GM18505 (cell line): Measurements from ENCODE around the gene NNAT.
"Not testable (repeated sequence)": the region's sequence is repeated elsewhere in the genome, so short reads cannot be mapped to it uniquely, and the experiment has no call there.

Source experiments
- ATAC-seq: cut with Tn5 transposase; IDR thresholded peaks from one replicate; pipeline ENCODE4 v1.9.1; 2021; ENCODE audit not compliant: unreplicated experiment
- POLR2A ChIP-seq: IDR thresholded peaks from 4 replicates; pipeline ENCODE4 v1.6.1; 2011; ENCODE audit warnings: borderline replicate concordance; ENCODE audit not compliant: insufficient read depth, insufficient read length; ENCODE audit errors: extremely low read depth

The NNAT gene

DNA sequence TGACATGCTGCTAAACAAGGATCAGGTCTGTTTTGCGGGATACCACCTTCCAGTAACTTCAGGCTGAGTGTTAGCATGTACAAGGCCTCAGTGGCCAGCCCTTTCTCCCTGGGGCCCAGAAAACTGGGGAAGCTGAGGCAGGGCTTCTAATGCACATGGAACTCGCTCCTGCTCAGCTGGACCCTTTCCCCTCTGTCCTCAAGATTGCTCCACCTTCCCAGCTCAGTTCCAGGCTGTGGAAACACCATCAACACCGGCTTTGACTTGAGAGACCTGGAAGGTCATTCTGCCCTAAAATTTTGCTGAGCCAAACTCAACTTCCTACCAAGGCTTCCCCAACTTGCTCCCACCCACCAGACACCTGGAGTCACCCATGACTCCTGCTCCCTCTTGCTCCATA lies 10.8 kb downstream of the NNAT start:
- no peak for ATAC-seq
- no peak for TF ChIP-seq POLR2A

DNA sequence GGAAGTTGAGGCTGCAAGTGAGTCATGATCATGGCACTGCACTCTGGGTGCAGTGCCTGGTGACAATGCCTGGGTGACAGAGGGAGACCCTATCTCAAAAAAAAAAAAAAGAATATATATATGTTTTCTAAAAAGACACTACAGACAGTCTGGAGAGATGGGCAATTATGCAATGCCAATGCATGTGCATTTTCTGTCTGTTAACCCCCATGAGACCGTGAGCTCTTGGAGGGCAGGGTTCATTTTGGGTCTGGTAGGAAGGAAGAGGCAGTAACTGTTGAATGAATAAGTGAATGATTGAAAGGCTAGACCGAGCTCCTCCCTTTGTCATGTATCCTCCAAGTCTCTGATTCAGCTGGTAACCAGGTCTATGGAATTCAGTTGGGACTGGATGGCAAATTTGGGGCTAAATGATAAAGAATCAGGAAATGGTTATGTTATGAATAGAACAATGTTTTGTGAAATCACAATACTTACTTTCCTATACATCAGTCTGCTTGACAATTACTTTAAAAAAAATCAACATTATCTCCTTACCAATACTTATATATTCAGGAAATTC lies 12.2 kb downstream of the NNAT start:
- no peak for TF ChIP-seq POLR2A
- no peak for ATAC-seq

DNA sequence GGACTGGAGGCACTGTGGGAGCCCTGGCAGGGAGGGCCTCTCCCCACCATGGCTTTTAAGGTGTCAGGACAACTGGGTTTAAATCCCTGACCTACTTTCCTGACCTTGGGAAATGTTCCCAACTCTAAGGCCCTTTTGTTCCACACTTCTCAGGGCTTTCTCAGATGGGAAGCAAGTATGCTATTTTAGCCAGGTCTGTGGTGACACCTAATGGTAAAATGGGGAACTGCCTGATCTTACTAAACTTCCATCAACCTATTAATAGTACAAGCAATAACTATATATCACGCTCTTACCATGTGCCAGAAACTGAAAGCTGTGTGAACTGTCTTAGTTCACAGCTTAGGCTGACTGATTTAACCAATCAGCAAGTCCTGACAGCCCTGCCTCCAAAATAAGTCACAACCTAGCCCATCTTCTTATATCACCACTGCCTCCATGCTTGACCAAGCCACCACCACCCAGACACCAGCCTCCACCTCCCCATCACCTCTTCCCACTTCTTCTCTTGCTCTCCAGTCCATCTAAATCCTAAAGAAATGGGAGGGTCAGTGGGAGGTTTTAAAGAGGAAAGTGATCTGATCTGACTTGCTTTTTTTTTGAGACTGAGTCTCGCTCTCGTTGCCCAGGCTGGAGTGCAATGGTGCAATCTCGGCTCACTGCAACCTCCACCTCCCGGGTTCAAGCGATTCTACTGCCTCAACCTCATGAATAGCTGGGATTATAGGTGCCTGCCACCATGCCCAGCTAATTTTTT lies 13.5 kb downstream of the NNAT start:
- no peak for TF ChIP-seq POLR2A
- ATAC-seq: peak; percentile 82

DNA sequence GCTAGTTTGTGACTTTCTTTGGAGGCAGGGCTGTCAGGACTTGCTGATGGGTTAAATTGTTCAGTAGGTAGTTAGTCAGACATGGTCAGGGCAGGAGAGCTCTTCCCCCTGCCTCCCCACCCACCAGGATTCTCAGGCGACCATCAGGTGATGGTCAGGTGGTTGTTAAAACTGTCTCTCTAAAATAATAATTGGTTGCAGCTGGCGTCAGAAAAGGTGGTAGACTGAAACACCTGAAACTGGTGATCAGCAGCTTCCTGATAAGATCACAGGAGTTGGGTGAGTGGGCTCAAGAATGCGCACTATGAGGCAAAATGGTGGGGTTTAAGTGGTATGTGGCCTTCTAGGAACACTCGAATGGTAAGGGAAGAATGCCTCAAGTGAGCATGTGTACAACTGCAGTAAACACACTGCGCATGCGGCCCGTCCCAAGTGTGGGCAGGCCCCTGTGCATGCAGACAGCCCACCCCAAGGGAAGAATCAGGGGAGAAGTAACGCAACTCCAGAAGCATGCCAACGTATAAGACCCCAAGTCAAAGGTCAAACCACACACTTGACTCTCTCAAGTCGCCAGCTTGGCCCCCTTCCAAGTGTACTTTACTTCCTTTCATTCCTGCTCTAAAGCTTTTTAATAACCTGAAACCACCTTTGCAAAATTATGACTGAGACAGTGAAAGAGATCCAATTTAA lies 14.5 kb downstream of the NNAT start:
- ATAC-seq: no peak
- no peak for TF ChIP-seq POLR2A

DNA sequence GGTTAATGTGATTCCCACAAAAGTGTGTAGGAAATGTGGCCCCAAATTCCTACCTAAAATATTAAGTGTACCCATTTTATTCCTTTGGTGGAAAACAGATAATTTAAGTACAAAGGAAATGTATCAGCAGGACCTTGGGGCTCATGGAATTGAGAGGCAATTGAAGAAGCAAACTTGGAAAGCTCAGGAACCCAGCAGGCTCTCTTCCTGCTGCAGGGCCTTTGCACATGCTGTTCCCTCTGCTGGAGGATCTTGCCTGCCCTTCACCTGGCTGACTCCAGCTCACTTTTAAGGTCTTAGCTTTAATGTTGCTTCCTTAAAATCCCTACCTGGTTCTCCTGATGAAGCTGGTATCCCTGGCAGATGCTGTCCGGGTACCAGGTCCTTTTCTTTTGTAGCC lies 16.5 kb downstream of the NNAT start:
- ATAC-seq: no peak
- TF ChIP-seq POLR2A: no peak

DNA sequence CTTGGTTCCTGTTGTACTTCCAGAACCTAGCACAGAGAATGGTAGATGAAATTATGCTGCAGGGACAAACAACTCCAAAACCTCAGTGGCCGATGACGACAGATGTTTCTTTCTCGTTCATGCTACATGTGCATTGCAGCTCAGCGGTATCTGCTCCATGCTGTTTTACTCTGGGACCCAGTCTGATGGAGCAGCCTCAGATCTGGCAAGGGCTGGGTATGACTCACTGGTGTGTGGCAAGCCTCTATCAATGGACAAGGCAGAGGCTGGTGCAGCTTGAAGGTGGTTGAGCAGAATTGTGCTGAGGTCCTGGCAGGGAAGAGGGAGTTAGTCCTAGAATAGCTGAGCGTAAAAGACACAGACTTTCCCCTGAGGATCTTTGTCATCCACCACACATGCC lies 17.0 kb downstream of the NNAT start:
- no peak for ATAC-seq
- no peak for TF ChIP-seq POLR2A

DNA sequence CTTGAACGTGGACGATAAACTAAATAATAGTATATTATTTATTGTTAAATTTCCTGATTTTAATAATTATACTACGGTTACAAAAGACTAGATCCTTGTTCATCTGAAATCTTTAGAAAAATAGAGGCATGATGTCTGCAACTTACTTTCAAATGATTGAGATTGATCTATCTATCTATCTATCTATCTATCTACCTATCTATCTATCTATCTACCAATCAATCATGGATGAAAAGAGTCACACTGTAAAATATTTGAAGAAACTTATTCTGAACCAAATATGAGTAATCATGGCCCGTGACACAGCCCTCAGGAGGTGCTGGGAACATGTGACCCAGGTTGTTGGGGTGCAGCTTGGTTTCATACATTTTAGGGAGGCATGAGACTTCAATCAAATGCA lies 18.4 kb downstream of the NNAT start:
- no peak for TF ChIP-seq POLR2A
- ATAC-seq: no peak

DNA sequence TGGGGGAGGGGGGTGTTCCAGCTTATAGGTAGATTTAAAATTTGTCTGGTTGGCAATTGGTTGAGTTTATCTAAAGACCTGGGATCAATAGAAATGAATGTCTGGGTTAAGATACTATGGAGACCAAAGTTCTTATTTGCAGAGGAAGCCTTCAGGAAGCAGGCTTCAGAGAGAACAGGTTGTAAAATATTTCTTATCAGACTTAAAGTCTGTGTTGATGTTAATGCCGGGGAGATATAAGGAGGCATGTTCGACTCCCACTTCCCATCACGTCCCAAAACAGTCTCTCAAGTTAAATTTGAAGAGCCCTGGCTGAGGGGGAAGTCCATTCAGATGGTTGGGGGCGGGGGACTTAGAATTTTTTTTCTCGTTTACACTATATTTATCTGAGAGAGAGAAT lies 19.0 kb downstream of the NNAT start:
- no peak for TF ChIP-seq POLR2A
- ATAC-seq: no peak

DNA sequence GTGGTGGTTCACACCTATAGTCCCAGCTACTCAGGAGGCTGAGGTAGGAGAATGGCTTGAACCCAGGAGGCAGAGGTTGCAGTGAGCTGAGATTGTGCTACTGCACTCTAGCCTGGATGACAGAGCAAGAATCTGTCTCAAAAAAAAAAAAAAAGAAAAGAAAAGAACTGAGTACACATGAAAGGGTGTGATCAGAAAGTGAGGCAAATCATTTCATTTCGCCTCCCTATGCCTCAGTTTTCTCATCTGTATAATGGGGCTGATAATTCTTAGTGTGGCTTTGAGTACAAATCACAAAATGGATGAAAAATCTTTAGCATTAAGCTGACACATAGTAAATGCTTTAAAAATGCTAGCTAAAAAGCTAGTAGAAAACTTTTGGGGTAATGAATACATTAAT lies 19.8 kb downstream of the NNAT start:
- ATAC-seq: not testable (repeated sequence)

DNA sequence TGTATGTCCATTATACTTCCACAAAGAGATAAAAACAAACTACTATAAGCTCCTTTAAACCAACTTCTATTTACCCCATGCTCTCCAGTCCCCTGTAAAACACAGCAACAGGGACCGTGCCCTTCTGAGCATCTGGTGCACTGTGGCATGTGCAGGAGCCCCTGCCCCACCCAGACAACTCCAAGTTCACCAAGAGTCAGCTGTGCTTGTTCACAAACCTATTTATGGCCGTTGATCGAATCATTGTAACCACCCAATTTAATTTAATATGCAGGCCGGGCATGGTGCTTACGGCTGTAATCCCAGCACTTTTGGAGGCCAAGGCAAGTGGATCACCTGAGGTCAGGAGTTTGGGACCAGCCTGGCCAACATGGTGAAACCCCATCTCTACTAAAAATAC lies 20.3 kb downstream of the NNAT start:
- no peak for TF ChIP-seq POLR2A
- no peak for ATAC-seq

DNA sequence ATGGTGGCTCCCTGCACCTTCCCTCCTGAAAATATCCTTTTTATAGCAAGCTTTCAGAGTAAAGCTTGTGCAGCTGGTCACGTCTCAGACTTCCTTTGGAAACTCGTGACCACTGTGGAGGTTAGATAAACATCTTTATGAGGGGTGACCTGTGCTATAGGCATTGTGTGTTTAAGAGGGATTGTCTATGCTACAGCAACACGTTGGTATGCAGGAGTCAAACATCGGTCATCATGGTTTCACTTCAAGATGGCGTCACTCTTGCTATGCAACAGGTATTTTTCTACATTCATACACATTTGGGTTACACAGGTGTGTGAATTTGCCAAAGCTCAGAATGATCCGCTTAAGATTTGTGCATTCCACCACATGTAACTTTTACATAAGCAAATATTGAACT lies 21.2 kb downstream of the NNAT start:
- ATAC-seq: no peak
- no peak for TF ChIP-seq POLR2A

DNA sequence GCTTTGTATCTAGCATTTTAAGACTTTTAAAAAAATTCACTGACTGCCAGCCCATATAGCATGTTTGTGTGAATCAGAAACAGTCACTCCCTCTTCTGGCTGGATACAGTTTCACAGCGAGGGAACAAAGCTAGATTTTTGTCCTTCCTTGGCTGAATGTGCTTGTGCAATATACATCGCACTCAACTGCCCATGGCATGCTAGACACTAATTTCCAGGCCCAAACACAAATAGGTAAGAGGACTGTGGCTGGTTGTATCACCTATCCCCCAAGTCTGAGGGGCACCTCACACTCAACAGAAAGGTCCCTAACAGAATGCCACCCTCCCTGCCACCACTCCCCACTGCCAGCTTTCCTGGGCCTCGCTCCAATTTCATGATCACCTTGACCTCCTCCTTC lies 22.8 kb downstream of the NNAT start:
- TF ChIP-seq POLR2A: no peak
- ATAC-seq: no peak

DNA sequence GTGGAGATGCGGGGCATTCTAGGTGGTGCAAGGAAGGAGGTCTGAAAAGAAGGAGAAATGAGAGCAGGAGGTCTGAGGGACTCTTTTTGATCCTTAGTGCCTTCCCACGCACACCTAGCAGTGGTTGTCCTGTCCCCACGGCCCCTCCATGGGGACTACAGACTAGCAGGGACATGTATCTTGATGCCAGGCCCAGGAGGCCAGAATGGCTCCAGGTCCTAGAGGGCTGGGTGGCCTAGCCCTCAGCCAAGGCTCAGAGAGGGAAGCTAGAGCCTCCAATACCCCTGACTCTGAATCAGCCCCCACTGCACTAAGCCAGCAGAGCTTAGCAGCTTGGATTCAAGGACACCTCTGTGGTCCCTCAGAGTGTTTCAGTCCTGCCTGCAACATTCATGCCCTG lies 23.3 kb downstream of the NNAT start:
- no peak for ATAC-seq
- no peak for TF ChIP-seq POLR2A

DNA sequence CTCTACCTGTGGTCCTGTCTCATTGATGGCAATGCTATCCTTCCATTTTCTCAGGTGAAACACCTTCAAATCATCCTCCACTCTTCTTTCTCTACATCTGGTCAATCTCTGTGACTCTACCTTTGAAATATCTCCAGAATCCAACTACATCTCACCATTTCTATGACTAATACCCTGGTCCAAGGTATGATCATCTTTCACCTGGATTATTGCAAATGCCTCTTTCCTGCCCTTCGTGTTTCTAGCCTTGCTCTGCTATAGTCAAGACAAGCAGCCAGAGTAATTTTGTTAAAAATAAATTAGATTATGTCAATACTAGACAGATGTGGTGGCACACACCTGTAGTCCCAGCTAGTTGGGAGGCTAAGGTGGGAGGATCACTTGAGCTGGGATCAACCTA lies 24.5 kb downstream of the NNAT start:
- no peak for ATAC-seq
- no peak for TF ChIP-seq POLR2A
